GM19193 (cell line): ENCODE data around the gene TOR2A.

Experiments used
- POLR2A ChIP-seq: IDR thresholded peaks from 4 replicates; pipeline ENCODE4 v1.6.1; 2011; ENCODE audit not compliant: insufficient read depth, insufficient read length; ENCODE audit errors: extremely low read depth

TOR2A gene

GRCh38 chr9:127738666-127739065, 3.6 kb upstream of the TOR2A start:
- no peak for TF ChIP-seq POLR2A

GRCh38 chr9:127735530-127736185, 564 bp upstream of the TOR2A start:
- no peak for TF ChIP-seq POLR2A

DNA sequence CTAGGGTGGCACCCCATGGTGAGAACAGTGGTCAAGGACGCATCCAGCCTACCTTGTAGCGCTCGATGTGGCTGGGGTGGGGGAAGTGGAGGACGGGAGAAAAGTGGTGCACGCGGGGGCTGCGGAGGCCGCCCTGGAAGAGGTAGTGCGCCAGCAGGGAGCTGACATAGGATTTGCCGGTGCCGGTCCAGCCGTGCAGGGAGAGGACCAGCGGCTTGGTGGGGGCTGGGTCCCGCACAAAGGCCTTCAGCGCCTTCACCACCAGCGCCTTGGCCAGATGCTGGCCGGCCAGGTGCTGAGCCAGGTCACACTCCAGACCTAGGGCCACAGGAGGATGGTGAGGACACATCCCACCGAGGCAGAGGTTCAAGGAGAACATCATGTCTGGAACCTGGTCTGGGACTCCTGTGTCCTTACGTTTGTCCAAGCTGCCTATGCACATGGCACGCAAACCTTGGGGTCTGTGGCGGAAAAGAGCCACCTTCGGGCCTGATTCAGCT, 797 bp downstream of the TOR2A start:
- TF ChIP-seq POLR2A, result no peak

DNA sequence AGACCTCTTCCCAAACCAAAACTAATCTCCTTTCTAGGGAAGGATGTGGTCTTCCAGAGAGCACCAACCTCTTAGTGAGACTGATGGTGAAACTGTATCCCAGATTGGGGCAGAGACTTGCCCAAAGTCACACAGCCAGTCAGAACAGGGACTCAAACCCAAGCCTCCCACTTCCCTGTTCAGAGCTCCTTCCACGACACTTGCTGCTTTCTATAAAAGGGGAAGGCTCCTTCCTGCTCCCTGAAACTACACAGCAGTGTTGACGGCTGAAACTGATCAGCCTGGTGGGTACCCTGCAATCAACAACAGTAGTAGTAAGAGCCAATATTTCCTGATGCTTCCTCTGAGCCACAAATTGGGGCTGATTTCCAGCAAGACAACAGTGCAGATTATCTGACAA, 1.5 kb downstream of the TOR2A start:
- no peak for TF ChIP-seq POLR2A

- TF ChIP-seq POLR2A, result no peak
Observed at GRCh38 chr9:127732444-127732843, 2.6 kb downstream of the TOR2A start.

- TF ChIP-seq POLR2A, result no peak
Observed at GRCh38 chr9:127731938-127732337, 3.2 kb downstream of the TOR2A start.

- no peak for TF ChIP-seq POLR2A
Observed at GRCh38 chr9:127730799-127731410, 4.2 kb downstream of the TOR2A start.

- TF ChIP-seq POLR2A, result no peak
Observed at GRCh38 chr9:127730262-127730661, 4.8 kb downstream of the TOR2A start.

DNA sequence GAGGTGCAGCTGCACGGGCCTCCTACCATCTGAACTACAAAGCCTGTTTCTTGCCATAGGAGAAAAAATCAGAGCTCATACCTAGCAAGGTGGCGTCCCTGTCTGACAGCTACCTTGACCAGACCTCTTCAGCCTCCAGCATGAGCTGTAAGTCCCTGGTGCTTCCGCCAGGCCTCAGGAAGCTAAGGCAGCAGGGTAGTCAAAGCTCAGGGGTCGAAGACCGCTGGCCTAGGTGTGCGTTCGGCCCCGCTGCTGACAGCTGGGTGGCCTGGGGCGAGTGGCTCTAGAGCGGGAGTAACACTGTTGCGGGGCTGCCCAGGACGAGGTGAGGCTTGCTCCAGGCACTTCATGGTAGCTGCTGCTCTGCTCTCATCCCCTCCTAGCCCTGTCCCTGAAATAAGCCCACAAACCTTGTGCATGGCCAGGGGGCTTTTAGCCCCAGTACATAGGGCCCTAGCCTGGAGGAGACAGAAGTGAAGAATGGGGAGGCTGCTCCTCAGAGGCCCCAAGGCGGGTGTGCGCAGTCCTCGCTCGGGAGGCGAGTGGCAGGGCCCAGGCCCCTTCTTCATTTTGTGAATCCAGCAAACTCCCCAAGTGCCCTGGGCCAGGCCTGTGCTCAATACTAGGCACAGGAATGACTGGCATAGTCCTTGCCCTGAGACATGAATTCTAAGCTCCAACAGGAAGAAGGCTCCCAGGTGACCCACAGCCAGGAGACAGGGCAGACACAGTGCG, 5.4 kb downstream of the TOR2A start:
- TF ChIP-seq POLR2A, result no peak

- TF ChIP-seq POLR2A, result no peak
Observed at GRCh38 chr9:127728808-127729207, 6.3 kb downstream of the TOR2A start.

- no peak for TF ChIP-seq POLR2A
Observed at GRCh38 chr9:127726871-127727270, 8.2 kb downstream of the TOR2A start.

- TF ChIP-seq POLR2A, result no peak
Observed at GRCh38 chr9:127724012-127724411, 11.1 kb downstream of the TOR2A start.

DNA sequence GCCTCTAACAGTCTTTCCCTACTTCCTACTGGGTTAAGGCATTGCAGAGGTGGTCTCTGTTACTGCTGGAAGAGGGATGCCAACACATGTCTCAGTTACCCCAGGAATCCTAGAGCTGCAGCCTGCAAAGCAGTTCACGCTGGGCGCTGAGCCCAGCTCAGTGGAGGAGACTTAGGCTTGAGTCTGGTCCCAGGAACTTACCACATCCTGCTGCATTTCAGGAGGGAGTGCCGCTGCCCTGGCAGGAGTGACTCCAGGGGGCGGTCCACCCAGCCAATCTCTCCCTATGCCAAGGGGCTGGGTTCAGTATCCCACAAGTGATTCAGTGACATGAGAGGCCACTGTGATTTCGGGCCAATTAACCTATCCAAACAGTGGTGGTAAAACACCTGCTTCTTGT, 11.7 kb downstream of the TOR2A start:
- no peak for TF ChIP-seq POLR2A

- no peak for TF ChIP-seq POLR2A
Observed at GRCh38 chr9:127723013-127723412, 12.1 kb downstream of the TOR2A start.

DNA sequence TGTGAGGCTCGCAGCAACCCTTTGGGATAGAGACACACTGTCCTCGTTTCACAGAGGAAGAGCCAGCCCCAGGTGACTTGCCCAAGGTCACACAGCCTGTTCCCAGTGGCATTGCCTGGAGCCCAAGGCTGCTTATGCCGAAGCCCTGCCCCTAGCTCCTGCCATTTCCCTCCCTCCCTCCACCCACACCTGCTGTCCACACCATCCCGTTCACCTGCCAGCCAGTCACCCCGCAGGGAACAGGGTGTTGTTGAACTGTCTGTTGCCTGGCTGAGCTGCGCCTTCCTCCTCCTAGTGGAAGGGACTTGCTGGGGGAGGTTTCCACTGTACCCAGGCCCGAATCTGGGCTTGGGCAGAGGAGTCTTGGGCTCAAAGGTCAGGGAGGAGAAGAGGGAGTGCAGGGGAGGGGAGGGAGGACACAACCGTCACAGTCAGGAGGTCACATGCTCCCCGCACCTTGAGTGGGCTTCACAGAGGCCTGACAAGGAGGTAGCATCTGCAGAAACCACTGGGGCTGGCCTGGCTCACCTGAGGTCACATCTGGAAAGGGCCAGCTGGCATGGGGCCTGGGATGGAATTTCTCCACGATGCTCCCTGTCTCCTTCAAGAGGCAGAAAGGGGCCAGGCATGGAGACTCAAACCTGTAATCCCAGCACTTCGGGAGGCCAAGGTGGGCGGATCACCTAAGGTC, 12.9 kb downstream of the TOR2A start:
- no peak for TF ChIP-seq POLR2A
